GM11168 (cell line): Measurements from ENCODE around the gene APBA3.

ENCODE experiments used
- in situ Hi-C: fragments of 300-500 bp; cut with MboI; formaldehyde crosslinking; loops from one replicate; pipeline ENCODE4 v1.12.0; 2022; ENCODE audit warnings: low sequenced_read_pairs; ENCODE audit not compliant: unreplicated experiment

APBA3 gene

GRCh38 chr19:3788996-3789778 is 27.7 kb upstream of the APBA3 start:
- in situ Hi-C loops, result no loop called here

GRCh38 chr19:3785938-3786824 is 24.7 kb upstream of the APBA3 start, which contains the start of gene MATK:
Gene MATK, minus strand, starts transcription at chr19:3786381. Its CDS starts 1,246 bp downstream, at chr19:3785135.
- in situ Hi-C loops, result no loop called here

GRCh38 chr19:3785451-3785937 is 24.0 kb upstream of the APBA3 start:
- in situ Hi-C loops, result no loop called here

- in situ Hi-C loops, result no loop called here
Observed at GRCh38 chr19:3784607-3785450, 23.3 kb upstream of the APBA3 start.

- in situ Hi-C loops, result no loop called here
Observed at GRCh38 chr19:3783660-3784584, 22.4 kb upstream of the APBA3 start.

- in situ Hi-C loops, result no loop called here
Observed at GRCh38 chr19:3782903-3783302, 21.4 kb upstream of the APBA3 start.

- in situ Hi-C loops, result no loop called here
Observed at GRCh38 chr19:3782330-3782729, 20.8 kb upstream of the APBA3 start.

- in situ Hi-C loops, result no loop called here
Observed at GRCh38 chr19:3781603-3782002, 20.1 kb upstream of the APBA3 start.

GRCh38 chr19:3780786-3781304 is 19.4 kb upstream of the APBA3 start:
- in situ Hi-C loops, result no loop called here

- in situ Hi-C loops, result no loop called here
Observed at GRCh38 chr19:3778899-3779723, 17.6 kb upstream of the APBA3 start.

- in situ Hi-C loops, result no loop called here
Observed at GRCh38 chr19:3778104-3778867, 16.8 kb upstream of the APBA3 start.

- in situ Hi-C loops, result no loop called here
Observed at GRCh38 chr19:3776479-3777040, 15.1 kb upstream of the APBA3 start.

- in situ Hi-C loops, result no loop called here
Observed at GRCh38 chr19:3775831-3776230, 14.3 kb upstream of the APBA3 start.

- in situ Hi-C loops, result no loop called here
Observed at GRCh38 chr19:3775374-3775711, 13.9 kb upstream of the APBA3 start.

- in situ Hi-C loops, result no loop called here
Observed at GRCh38 chr19:3774621-3775373, 13.3 kb upstream of the APBA3 start.

- in situ Hi-C loops, result no loop called here
Observed at GRCh38 chr19:3773814-3774515, 12.5 kb upstream of the APBA3 start.
